HG03159 (cell line): ENCODE measurements around the gene CTTN.

Experiments used
- ATAC-seq: cut with Tn5 transposase; IDR thresholded peaks from one replicate; pipeline ENCODE4 v1.9.1; 2021; ENCODE audit warnings: mild to moderate bottlenecking, moderate library complexity; ENCODE audit not compliant: unreplicated experiment

CTTN gene

GRCh38 chr11:70424765-70425344, 26.5 kb downstream of the CTTN start:
- no peak for ATAC-seq

GRCh38 chr11:70427436-70427835, 29.1 kb downstream of the CTTN start:
- no peak for ATAC-seq

- ATAC-seq, result no peak
Measured at GRCh38 chr11:70428701-70429427, 30.5 kb downstream of the CTTN start.

GRCh38 chr11:70429428-70429705, 31.0 kb downstream of the CTTN start:
- ATAC-seq, result no peak

- no peak for ATAC-seq
Measured at GRCh38 chr11:70429724-70430521, 31.6 kb downstream of the CTTN start.

GRCh38 chr11:70430671-70431574, 32.6 kb downstream of the CTTN start:
- ATAC-seq, result no peak

- ATAC-seq, result no peak
Measured at GRCh38 chr11:70431611-70432010, 33.3 kb downstream of the CTTN start.

- ATAC-seq, result no peak
Measured at GRCh38 chr11:70432065-70432464, 33.7 kb downstream of the CTTN start.

- ATAC-seq, result no peak
Measured at GRCh38 chr11:70432580-70432979, 34.3 kb downstream of the CTTN start.

- ATAC-seq, result no peak
Measured at GRCh38 chr11:70433038-70433437, 34.7 kb downstream of the CTTN start.

GRCh38 chr11:70433526-70433925, 35.2 kb downstream of the CTTN start:
- no peak for ATAC-seq

GRCh38 chr11:70433966-70434812, 35.9 kb downstream of the CTTN start:
- no peak for ATAC-seq

GRCh38 chr11:70434813-70435278, 36.5 kb downstream of the CTTN start:
- no peak for ATAC-seq

- no peak for ATAC-seq
Measured at GRCh38 chr11:70435361-70435760, 37.0 kb downstream of the CTTN start.

GRCh38 chr11:70435765-70436500, 37.6 kb downstream of the CTTN start:
- no peak for ATAC-seq

GRCh38 chr11:70436501-70436860, 38.2 kb downstream of the CTTN start:
- ATAC-seq, result no peak

- ATAC-seq, result no peak
Measured at GRCh38 chr11:70437111-70437784, 38.9 kb downstream of the CTTN start.

- ATAC-seq, result no peak
Measured at GRCh38 chr11:70440206-70440605, 41.9 kb downstream of the CTTN start.

GRCh38 chr11:70443773-70444030, 45.4 kb downstream of the CTTN start:
- ATAC-seq, result no peak
